H1 (cell line): ENCODE measurements around the gene PLA2R1. TPM values are rescaled to one million over a fixed set of nuclear protein-coding genes. Genes with fewer than 3 reads are reported as not detected.
A peak's percentile ranks its signal among the peaks of the same experiment; 100 is the strongest.

Experiments used
- CHD7 ChIP-seq: fragments of 300-600 bp; sonication (generic); IDR thresholded peaks from 2 replicates; pipeline ENCODE4 v1.7.1; 2012; ENCODE audit warnings: low read length, moderate library complexity, mild to moderate bottlenecking, inconsistent platforms; ENCODE audit not compliant: insufficient replicate concordance
- polyA plus RNA-seq, 7 experiments: library from polyadenylated mRNA; depleted of rRNA in 3 of 7; stranded (reverse) in 5 of 7; unstranded in 2 of 7; fragments of >200 nt in 5 of 7; fragments of 200-250 nt in 2 of 7; gene quantifications; 1 replicate in 5 of 7; 2 replicates in 1 of 7; 4 replicates in 1 of 7; pipeline versions ENCODE4 v1.2.1 to v1.2.3, GENCODE V29; 2011 to 2013; ENCODE audit warnings: missing spikeins in 2 of 7, mixed read lengths in 2 of 7
- total RNA-seq: library from RNA; stranded (reverse); fragmentation: NEBNext Ultra II Directional; extraction: Animal tissue kit (Norgen Biotek cat#: 25700); gene quantifications from 2 replicates; pipeline ENCODE4 v1.2.1, GENCODE V29; 2021

PLA2R1 gene
- total and polyA plus RNA-seq, 2 of the 8 experiments (the other 6 are each of a cell fraction or from before 2014, with no cell fraction given): 0.65 to 1.5 TPM

DNA sequence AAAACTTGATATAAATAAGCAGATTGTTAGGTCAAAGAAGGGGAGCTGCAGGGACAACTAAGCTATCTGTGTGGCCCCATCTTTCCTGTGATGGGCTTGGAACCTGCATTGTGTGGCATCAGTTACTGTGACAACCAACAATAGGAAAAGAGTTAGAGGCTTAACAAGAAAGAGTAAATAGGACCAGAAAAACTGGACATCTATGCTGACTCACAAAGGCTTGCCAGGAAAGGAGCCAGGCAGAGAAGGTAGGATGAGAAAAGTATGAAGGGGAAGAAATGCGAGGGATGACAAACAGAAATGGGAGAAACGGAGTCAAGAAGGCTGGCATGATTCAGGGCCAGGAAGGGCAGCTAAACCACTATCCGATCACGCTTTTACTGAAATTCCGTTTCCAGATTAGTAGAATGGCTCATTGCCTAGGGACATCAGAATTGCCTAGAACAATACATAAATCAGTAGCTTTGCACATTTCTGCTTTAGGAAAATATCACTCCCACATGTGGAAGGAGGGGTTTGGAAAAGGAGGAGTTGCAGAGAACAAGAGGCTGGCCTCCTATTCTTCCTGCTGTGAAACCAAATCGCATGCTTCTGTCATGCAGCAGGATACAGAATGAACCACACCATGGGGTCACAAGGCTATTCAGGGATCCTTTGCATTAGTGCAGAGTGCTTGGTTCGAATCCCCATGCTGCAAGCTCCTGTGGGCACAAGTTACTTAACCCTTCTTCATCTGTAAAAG is 7.3 kb downstream of the PLA2R1 start (continued):
- TF ChIP-seq CHD7: peak; percentile 62
